HL-60 (cell line): ENCODE measurements around the gene BPGM.

Experiments
- DNase-seq, 2 experiments: peaks; one replicate each; pipeline ENCODE4 v3.0.0-alpha.2; 2010 to 2020; ENCODE audit warnings: low read depth in 1 of 2, low spot score in 1 of 2
- H3K27ac ChIP-seq: fragments of 250-450 bp; sonication (Bioruptor Pico); replicated peaks from 2 replicates; pipeline ENCODE4 v1.5.1; 2020; ENCODE audit warnings: mild to moderate bottlenecking, moderate library complexity
- H3K27me3 ChIP-seq: fragments of 250-450 bp; sonication (Bioruptor Pico); 2 replicates; pipeline ENCODE4 v1.5.1; 2021; ENCODE audit warnings: mild to moderate bottlenecking, moderate library complexity; ENCODE audit not compliant: insufficient read depth, poor library complexity, severe bottlenecking
- H3K4me3 ChIP-seq: replicated peaks from 2 replicates; pipeline ENCODE4 v1.5.1; 2011; ENCODE audit warnings: mild to moderate bottlenecking, control low read depth, low read length; ENCODE audit not compliant: insufficient read depth
- CTCF ChIP-seq: IDR thresholded peaks from one replicate; pipeline ENCODE4 v1.5.1; 2011; ENCODE audit warnings: low read length, control low read depth, inconsistent platforms; ENCODE audit not compliant: insufficient read depth
- GABPA ChIP-seq: IDR thresholded peaks from 2 replicates; pipeline ENCODE4 v1.6.1; 2012; ENCODE audit warnings: low read depth
- POLR2AphosphoS5 ChIP-seq: IDR thresholded peaks from 2 replicates; pipeline ENCODE4 v1.6.1; 2012; ENCODE audit warnings: low read depth
- REST ChIP-seq: IDR thresholded peaks from 2 replicates; pipeline ENCODE4 v1.6.1; 2012; ENCODE audit warnings: low read depth; ENCODE audit not compliant: insufficient replicate concordance
- SPI1 ChIP-seq: IDR thresholded peaks from 2 replicates; pipeline ENCODE4 v1.6.1; 2012; ENCODE audit warnings: low read depth, mild to moderate bottlenecking, borderline replicate concordance

The BPGM gene

GRCh38 chr7:134648456-134648855, 1.8 kb downstream of the BPGM start:
- TF ChIP-seq CTCF (no peak), GABPA (no peak), REST (no peak), POLR2AphosphoS5 (no peak)
- DNase-seq, result no peak
- Histone ChIP-seq H3K27me3 (no peaks in the 10 kb centered on the region), H3K4me3 (no peak overlapping the region), H3K27ac (no peak overlapping the region)

GRCh38 chr7:134649226-134649775, 2.6 kb downstream of the BPGM start:
- no peak for DNase-seq
- no peaks in the 10 kb centered on the region for H3K27me3 ChIP-seq
- no peak overlapping the region for H3K4me3 ChIP-seq
- H3K27ac ChIP-seq, result no peak overlapping the region
- TF ChIP-seq SPI1 (no peak), REST (no peak), POLR2AphosphoS5 (no peak), GABPA (no peak), CTCF (no peak)

GRCh38 chr7:134651991-134652390, 5.3 kb downstream of the BPGM start:
- no peak for TF ChIP-seq SPI1
- no peak for TF ChIP-seq POLR2AphosphoS5
- TF ChIP-seq REST, result no peak
- TF ChIP-seq GABPA, result no peak
- TF ChIP-seq CTCF, result no peak
- Histone ChIP-seq H3K4me3 (no peak overlapping the region), H3K27me3 (no peaks in the 10 kb centered on the region), H3K27ac (no peak overlapping the region)
- no peak for DNase-seq
